ENCODE data around the gene NOTCH2.

NOTCH2 gene

DNA sequence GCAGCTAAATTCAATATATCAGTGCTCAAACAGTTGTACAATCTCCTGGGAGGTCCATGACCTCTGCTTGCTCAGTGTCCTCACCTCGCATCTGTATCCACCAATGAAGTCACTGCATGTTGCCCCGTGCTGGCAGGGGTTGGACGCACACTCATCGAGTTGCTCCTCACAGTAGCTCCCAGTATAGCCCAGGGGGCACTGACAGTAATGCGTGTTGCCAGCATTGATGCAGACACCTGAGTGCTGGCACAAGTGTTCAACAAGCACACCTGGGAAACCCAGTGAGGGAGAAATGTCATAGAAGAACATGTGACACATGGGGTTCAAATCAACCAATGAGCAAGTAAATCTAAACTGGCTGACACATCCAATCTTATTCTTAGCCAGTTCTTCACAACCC lies 132.3 kb downstream of the NOTCH2 start:
- no peak for DNase-seq

GRCh38 chr1:119935915-119936314 lies 133.5 kb downstream of the NOTCH2 start:
- no peak for DNase-seq

GRCh38 chr1:119935373-119935772 lies 134.1 kb downstream of the NOTCH2 start:
- no peak for DNase-seq

DNA sequence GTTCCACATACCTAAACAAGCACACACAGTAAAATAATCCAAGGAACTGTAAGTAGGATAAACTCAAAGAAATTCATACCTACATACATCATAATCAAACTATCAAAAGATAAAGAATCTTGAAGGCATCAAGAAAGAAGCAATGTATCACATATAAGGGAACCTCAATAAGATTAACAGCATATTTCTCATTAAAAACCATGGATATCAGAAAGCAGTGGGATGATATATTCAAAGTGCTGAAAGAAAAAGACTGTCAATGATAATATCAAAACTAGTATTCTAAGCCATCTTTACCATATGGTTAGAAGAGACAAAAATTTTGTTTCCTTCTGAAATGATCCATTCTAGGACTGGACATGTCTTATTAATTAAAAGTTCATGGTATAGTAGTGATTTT lies 136.1 kb downstream of the NOTCH2 start:
- no peak for DNase-seq

- no peak for DNase-seq
Observed at GRCh38 chr1:119929643-119930315, 139.7 kb downstream of the NOTCH2 start.

DNA sequence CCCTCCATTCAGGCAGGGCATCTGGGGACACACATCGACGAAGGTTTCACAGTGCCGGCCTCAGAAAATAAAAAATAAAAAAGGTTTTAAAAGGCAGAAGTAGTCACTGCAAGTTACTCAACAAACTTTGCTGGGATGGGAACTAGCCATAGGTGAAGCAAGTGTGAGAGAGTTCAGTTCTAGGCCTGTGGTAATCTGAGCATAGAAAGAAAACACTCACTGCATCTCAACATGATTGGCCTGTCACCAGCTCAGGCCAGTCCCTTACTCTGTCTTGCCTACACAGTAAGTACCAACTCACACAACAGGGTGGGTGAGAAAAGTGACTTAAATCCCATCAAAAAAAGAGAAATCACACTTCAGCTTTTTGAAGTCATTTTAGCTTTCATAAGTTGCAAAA lies 142.9 kb downstream of the NOTCH2 start:
- DNase-seq, result no peak

GRCh38 chr1:119924948-119925898 lies 144.2 kb downstream of the NOTCH2 start:
- DNase-seq, result no peak

DNA sequence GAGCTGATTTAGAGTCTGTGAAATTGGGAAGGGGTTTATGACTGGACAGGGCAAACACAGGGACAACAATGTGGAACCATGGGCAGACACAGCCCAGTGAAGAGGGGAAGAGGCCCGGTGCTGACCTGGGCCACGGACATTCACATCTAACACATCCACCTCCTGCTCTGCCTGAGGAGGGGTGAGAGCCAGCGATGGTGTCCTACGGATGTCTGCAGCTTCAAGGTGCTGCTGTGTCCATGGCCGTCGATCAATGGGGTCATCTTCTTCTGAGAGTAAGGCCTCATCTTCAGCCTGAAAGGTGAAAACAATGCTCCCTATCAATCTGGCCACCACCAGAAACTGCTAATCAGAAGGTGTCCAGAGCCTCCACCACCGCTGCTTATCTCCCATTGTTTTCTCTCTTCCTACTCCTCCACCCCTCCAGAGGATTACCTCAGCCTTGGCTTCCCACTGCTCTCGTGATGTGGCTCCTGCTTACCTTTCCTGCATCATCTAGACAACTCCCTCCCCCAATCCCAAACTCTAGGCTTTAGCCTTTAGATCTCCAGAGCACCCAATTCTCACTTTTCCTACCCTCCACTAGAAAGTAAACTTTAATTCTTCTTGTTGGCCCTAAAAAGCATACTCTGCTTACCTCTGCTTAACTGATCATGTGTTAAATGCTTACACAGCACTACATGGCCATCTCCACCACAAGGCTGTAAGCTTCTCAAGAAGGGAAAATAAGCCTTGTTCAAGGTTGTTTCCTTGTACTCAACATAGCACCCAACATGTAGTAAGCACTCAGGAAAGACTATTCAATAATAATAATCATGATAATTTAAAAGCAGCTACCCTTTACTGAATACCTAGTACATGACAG lies 149.1 kb downstream of the NOTCH2 start:
- DNase-seq, result no peak

- DNase-seq, result no peak
Observed at GRCh38 chr1:119919241-119919640, 150.2 kb downstream of the NOTCH2 start.

DNA sequence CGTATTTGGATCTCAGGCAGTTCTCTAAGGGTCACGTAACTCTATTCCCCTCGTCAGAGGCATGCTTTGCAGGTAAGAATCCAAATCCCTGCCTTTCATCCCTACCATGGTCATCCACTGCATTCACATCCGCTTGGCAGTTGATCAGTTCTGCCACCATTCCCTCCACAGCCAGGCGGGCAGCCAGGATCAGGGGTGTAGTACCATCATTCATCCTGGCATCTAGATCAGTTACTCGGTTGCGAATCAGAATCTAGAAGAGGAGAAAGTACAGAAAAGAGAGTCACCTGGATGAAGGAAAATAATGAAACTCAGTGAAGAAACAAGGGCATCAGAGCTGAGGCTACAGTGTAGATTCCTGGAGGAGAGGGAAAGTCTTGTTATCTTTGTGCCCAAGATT lies 151.2 kb downstream of the NOTCH2 start:
- DNase-seq, result no peak

DNA sequence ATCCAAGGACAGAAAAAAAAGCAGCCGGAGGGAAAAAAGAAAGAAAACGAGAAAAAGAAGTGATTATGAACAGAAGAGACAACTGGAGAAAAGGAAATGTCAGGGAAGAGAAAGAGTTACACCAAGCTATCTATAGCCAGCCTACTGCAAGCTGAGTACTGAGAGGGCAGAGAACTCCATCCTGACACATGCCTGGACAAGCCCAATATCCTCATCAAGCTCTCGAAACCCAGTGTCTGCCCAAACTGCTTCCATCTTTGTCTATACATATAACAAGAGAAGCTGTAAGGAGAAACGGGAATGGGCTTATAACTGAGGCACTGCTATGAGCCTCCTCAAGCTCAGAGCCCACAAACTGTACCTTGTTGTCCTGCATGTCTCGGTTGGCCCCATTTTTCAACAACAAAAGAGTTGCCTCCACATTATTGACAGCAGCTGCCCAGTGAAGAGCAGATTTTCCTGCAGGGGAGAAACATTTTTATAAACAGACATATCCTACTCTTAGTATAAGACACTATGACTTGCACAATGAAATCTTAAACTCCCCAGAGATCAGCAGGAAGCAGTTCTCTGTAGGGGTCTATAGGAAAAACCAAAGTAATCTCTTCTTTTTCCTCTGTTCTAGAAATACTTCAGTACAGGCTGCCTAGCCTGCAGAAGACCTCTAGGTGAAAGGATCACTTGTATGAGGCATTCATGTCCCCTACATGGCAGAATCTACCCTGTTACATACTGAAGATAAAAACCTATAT lies 152.0 kb downstream of the NOTCH2 start:
- no peak for DNase-seq

- no peak for DNase-seq
Observed at GRCh38 chr1:119915517-119915916, 153.9 kb downstream of the NOTCH2 start.

GRCh38 chr1:119914071-119914470 lies 155.4 kb downstream of the NOTCH2 start:
- no peak for DNase-seq

DNA sequence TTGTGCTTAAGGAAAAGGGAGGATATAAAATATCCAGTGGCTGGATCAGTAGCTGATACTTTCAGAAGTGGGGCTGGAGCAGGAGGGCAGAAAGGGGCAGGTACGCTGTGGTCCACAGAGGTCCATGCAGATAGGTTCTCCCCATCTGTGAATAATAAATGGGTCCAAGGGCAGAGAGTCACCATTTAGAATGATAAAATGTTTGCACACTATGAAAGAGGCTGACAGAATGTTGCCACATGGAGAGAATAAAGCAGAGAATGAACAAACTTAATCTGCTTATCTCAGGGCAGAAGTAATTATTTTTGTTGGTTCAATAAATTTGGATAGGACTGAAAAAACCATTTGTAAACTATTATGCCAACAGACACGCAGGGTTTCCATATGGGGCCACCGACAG lies 156.5 kb downstream of the NOTCH2 start:
- DNase-seq, result no peak

GRCh38 chr1:119911775-119912174 lies 157.7 kb downstream of the NOTCH2 start:
- no peak for DNase-seq

DNA sequence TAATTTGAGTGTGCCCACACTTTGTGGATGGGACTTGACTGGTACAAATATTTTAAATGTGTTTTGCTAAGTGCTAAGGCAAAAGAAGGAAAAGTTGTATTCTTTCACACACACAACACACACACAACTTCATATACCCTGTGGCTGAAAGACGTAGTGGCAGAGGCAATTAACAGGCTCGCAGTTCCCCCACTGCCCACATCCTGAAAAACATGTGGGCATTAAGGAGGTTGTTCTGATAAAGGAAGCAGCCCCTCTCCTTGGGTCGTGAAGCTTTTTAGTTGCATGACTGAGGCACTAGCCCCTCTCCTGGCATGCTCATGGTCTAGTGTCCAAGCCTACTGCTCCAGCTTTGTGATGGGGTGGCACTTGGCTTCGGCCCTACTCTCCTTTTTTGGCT lies 158.8 kb downstream of the NOTCH2 start:
- no peak for DNase-seq

GRCh38 chr1:119909890-119910596 lies 159.4 kb downstream of the NOTCH2 start:
- no peak for DNase-seq

DNA sequence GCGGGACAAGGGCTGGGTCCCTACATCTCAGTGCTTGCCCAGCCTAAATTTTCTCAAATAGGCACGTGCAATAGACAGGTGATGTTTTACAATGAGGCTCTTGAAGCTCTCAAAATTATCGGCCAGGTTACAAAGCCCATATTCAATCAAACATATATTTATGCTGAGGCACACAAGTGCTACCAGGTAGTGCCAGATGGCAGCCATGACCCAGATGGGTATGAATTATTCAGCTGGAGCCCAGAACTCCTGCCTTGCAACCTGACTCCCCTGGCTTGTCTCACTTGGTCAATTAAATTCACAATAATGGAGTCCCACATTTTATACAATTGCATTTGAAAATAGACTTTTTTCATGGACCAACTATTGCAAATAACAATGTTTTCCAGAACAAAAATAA lies 160.8 kb downstream of the NOTCH2 start:
- peak; percentile 28 for DNase-seq

- DNase-seq, result no peak
Observed at GRCh38 chr1:119906927-119907652, 162.4 kb downstream of the NOTCH2 start.

GRCh38 chr1:119903443-119903835 lies 166.0 kb downstream of the NOTCH2 start:
- DNase-seq, result no peak

DNA sequence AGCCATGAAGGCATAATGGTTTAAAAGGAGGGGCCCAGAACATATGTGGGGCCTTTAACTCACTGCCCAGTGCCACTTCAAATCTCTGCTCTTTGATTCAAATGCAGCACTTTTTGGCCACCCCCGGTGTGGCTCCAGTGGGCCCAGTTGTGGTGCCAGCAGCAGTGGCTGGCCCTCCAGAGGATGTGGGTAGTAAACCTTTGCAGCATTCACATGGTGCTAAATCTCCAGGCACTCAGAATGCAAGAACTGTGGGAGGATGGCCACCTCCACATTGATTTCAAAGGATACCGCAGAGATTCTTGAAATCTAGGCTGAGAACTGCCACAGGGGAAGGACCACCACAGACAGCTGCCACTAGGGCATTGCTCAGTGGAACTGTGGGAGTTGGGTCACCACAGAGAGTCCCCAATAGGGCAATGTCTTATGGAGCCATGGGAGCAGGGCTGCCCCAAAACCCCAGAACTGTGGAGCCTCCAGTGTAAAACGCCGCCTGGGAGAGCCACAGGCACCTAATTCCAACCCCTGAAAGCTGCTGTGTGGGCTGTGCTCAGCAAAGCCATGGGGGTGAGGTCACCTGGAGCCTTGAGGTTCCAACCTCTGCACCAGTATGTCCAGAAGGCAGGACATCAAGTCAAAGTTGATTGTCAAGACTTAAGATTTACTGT lies 166.6 kb downstream of the NOTCH2 start:
- no peak for DNase-seq
